SK-N-MC (cell line): ENCODE results near the gene MPHOSPH6.

ENCODE experiments used
- EZH2 ChIP-seq: fragments of 200-600 bp; sonication (generic); IDR thresholded peaks from one replicate; pipeline ENCODE4 v1.6.1; 2017; ENCODE audit warnings: antibody characterized with exemption
- POLR2AphosphoS5 ChIP-seq: IDR thresholded peaks from 2 replicates; pipeline ENCODE4 v1.6.1; 2012; ENCODE audit warnings: mild to moderate bottlenecking, low read depth, low read length, borderline replicate concordance

GRCh38 chr16:82182266-82183003 lies 12.4 kb upstream of the MPHOSPH6 start:
- TF ChIP-seq POLR2AphosphoS5 (no peak), EZH2 (no peak)
